Activated CD4-positive, alpha-beta T cell treated with anti-CD3 and anti-CD28 coated beads, Interleukin-10, Interleukin-2, amounts not matched to agents 100 ng/mL and 50 ng/mL, durations not matched to agents 16 hours and 8 hours (primary cell): Measurements from ENCODE around the gene CCSER1.

Source experiments
- DNase-seq: peaks from one replicate; pipeline ENCODE4 v3.0.0-alpha.2; 2020

The CCSER1 gene

DNA sequence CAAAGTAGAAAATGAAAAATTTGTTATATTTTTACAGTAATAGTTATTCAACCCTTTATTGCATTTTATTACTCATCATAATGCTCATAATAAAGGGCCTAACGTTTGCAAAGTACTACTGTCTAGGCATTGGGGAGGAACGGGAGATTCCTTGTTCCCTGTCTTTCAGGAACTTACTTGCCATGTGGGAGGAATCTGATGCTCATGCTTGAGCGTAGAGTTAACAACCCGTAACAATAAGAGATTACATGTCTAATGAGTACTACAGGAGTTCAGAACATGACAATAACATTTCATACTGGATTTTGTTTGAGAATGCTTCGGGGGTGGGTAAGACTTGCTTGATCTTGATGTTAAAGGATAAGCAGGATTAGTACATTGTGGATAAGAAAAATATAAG, 2.9 kb downstream of the CCSER1 start:
- no peak for DNase-seq

DNA sequence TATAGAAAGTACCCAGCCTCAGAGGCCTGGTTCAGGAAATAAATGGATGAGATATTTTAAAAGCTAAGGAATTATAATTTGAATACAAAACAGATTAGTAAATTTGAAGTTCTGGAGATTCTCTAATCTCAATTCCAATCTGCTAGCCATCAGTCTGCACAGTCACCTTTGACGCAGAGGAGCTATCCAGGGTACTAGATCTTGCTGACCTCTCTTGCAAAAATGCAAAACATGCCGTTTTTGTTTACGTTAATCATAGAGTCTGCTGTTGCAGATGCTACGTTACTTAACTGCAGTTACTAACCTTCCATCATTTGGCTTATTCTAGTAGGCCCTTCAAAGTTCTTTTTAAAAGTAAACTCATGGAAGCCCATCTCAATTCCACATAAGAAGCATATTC, 10.4 kb downstream of the CCSER1 start:
- no peak for DNase-seq

DNA sequence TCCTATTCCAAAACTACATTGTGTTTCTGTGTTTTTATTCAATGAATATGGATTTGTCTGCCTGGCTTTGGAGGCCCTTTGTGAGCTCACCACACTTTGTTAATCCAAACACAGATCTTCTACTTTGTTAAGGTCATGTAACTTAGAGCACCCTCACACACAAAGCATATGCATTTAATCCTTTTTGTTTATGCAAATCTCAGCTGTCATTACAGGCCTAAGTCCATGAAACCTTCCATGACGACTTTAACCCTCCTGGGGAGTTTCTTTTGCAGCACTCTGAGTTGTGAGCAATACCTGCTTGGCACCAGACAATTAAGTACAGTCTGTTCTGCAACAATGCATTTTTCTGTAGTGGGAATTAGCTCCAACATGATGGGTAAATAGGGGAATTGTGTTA, 14.9 kb downstream of the CCSER1 start:
- no peak for DNase-seq

DNA sequence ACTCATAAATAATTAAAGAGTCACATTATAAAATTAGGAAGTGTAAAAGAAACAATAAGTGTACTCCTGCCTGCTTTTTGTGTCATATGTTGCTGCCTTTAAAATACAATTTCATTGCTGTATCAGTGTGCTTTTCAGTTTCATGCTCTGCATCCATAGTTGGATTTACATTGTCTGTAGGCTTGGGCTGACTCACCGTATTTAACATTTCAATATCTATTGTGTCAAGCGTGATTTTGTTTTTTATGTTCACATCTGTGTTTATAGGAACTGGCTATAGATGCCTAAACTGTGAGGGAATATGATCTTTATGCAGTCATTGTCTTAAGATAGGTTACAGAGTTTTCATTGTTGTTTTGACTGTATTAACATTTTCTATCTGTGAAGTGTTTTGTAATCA, 18.1 kb downstream of the CCSER1 start:
- no peak for DNase-seq

DNA sequence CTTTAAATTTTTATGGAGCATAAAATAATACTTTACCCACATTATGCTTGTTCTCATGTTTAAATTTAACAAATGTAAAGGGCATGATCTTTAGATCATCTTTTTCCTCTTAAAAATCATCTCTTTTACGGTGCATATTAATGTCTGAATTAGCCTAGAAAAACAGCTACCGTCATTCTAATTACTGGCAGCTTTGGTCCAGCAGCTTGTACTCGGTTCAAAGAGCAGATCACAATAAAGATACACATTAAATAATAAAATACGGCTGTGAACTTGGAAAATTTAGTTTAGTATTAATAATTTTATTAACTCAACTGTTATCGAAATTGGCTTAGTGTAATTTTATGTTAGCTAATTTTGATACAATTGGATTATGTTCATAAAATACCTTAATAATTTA, 19.1 kb downstream of the CCSER1 start:
- no peak for DNase-seq

DNA sequence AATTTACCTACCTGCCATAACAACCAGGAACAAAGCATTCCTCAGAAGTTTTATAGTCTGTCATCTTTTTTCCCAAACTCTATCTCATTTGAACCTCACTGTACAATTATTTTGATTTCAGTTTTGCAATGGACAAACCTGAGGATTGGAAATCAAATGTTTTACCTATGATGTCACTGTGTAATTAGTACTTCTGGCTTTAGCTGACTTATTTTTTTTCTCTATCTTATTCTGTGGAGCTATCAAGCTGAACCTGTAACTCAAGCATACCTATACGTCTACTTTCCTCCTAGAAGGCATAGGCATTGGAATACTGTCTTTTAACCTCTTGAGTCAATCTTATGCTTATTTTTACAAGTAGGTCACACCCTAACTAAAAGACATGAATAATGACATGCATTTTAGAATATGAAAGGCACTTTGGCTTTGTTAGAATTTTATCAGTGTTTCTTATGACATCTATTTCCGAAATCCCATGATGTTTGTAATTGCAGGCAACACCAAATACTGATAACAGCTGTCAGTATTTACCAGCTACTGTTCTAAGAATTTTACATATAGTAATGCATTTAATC, 21.5 kb downstream of the CCSER1 start:
- no peak for DNase-seq

DNA sequence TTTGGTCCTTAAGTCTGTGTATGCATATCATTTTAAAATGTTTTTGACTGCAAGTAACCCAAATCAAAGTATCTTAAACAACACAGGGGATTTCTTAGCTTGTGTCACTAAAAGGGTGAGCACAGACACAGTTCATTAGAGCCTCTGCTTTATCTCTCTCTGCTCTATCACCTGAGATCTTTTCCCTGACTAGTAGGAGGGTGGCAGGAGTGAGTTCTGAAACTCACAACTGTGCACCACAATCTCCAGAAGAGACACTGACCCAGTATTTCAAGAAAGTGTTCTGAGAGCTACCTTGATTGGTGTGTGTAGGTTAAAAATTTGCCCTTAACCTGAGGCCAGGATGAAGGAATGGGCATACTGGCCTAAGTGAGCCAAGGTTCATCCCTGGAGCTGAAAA, 24.8 kb downstream of the CCSER1 start:
- no peak for DNase-seq

DNA sequence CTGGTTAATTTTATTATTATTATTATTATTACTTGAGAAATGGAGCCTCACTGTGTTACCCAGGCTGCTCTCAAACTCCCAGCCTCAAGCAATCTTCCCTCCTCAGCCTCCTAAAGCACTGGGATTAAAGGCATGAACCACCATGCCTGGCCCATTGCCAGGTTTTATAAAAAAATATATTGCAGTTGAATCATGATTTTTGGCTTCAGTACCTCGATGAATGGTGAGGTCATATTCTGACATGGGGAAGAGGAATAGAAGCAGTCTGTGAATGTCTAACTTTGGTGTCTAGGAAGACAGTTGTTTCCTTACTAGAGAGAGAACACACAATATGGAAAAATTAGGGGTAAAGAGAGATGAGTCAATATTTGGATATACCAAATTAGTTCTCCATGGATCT, 32.0 kb downstream of the CCSER1 start:
- no peak for DNase-seq

DNA sequence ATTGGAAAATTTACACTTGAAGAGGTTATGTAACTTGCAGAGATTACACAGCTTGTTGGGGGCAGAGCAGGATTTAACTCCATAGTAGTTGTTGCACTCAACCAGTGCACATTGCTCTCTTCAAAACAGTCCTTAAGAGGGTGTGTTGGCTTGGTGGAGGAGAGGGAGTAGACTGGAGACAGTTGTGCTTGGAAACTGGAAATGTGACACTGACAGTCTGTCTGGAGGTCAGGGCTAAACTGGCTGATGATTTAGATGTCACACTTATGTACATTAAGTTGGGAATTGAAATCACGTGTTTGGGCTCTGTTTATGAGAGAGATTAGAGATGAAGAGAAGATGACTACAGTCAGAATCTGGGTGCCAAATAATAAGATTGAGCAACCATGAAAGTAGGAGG, 32.9 kb downstream of the CCSER1 start:
- DNase-seq: no peak

DNA sequence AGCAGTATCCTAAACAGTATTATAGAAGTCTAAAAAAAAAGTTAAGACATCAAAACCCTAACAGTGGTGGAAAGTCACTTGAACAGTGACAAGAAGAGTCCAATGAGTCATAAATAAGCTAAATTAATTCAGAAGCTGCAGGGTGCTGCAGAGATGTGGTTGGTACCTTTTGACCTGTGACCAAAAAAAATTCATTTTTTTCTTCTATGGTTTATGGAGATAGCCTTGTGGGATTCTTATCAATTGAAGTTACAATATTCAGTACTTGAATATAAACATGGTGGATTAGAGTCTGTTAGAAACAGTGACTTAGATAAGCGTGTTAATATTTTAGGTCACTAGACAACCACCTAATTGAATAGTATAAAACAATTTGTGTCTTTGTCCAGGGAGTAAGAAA, 35.4 kb downstream of the CCSER1 start:
- DNase-seq: no peak

DNA sequence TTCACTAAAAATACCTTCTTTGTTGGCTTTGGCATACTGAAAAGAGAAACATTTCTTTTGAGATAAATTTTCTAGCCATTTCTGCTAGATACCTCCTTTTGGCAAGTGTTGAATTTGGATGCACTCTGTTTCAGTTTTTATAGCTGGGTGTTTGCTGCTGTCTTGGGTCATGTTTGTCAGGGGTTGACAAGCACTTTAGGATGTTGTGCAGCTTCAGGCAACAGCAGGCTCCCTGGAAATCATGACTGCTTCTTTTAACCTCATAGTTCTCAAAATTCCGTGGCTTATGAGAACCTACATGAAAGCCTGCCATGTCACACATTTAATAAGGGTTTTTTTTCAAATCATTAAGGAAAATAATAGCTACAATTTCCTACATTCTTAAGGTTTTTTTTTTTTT, 36.7 kb downstream of the CCSER1 start:
- DNase-seq: no peak

DNA sequence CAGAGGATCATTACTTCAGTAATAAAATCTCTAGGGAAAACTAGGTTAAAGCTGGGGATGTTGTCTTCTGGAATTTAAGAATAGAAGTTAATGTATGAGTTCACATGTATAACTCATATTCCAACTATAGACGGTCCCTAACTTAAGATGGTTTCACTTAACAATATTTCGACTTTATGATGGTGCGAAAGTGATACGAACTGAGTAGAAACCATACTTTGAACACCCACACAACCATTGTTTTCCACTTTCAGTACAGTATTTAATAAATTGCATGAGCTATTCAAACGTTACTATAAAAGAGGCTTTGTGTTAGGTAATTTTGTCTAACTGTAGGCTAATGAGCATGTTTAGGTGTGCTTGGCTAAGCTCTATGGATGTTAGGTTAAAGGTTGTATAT, 38.7 kb downstream of the CCSER1 start:
- peak; percentile 2 for DNase-seq

DNA sequence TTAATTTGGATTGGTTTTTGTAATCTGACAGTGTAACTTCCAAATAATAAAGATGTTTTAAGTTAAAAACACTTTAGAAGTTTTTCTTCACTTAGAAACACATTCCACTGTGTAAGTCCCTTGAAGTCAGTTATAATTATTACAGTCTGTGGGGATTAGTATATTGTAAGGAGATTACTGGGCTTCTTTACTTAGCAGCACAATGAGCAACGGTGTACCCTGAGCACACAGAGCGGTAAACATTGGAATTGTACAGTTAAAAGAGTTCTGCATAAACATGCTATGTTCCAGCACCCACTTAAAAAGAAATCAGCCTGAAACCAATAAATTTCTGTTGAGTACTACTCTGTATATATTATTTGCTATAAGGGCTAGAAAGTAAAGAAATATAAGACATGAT, 44.3 kb downstream of the CCSER1 start:
- DNase-seq: no peak

DNA sequence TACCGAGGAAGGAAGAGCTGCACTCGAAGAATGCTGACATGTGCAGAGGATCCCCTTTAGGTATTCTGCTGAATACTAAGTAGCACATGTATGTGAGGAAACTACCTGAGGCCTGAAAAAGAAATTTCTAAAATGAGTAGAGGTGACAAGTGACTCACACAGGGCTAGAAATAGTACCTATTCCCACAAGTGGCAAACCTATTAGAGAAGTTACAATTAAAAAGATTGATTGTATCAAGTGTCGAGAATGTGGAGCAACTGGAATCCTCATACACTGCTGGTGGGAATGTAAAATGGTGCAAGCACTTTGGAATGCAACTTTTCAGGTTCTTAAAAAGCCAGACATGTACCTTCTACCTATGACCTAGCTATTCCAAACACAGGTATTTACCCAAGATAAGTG, 47.4 kb downstream of the CCSER1 start:
- no peak for DNase-seq

DNA sequence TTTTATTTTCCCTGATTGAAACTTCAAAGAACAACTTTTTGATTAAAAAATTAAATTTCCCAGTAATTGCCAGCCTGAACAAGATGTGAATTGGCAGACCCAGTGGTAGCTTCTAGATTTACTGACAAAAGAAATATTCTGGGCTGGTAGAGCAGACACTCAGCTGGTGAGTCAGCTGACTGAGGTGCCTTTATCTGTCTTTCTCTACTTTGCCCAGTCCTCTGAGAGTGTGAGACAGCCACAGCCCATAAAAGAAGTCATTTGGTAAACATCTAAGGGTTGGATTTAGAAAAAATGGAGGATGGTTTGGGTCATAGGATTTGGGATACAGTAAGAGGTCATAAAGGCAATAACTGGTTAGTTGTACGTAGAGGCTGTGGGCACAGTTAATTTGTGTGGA, 54.5 kb downstream of the CCSER1 start:
- DNase-seq: no peak

DNA sequence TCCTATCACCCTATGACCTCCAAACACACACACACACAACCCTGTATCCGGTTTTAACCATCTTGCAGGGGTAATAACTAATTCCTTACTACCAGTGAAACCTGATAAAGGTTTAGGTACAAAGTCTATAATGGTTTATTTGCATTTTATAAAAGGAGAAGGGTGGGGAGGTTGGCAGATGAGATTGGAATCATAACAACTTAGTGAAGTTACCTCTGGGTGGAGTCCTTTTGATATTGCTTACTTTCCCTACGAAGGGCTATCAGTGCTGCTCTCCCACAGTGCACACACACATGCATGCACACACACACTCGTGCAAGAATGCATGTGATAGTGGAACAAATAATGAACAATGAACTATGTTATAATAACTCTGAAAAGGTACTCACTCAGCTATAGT, 56.1 kb downstream of the CCSER1 start:
- DNase-seq: no peak

DNA sequence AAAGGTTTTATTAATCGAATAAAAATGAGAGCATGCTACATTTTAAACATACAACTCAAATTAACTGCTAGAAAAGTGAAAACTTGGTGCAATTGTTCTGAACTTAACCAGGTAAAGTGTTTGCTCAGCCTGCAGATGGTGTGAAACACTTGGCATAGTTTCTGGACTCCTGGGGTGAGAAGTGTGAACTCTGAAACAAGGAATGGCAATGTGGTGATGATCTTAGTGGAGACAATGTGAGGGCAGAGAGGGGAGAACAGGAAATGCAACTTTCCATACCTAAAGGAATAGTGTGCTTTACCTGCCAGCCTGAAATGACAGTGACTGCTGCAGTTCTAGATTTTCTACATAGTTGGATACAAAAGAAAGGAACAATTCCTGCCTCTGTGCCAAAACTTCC, 57.4 kb downstream of the CCSER1 start:
- no peak for DNase-seq

DNA sequence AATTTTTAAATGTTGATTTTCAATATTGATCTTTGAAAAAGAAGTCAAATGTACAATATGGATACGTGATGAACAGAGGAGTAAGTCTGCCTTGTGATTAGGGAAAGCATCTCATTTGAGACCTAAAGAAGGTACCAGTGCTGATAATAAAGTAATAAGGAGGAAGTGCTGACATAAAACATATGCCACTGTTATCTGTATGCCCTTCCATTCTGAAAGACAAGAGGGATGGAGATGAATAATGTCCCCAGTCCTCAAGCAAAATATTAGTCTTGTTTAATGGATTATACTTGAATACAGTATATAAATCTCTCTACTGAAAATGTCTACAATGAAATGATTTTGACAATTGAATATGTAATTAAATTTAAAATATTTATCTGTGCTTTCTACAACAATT, 58.2 kb downstream of the CCSER1 start:
- DNase-seq: no peak

DNA sequence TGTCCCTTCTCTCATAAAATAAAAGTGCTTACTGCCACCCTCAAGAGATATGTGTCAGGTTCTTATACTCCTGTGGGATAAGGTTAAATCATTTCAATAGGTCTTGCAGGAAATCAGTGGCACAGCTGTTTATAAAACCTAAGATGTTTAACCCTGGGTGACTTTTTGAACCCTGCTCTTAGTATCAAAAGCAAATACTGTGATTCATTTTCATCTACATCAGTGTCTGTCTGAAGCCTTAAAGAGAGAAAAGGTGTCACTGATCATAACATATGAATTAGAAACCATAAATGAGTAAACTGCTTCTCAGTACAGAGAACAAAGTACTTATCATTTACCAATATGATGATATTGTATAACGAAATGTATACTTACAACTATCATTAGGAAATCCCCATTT, 59.0 kb downstream of the CCSER1 start:
- no peak for DNase-seq

DNA sequence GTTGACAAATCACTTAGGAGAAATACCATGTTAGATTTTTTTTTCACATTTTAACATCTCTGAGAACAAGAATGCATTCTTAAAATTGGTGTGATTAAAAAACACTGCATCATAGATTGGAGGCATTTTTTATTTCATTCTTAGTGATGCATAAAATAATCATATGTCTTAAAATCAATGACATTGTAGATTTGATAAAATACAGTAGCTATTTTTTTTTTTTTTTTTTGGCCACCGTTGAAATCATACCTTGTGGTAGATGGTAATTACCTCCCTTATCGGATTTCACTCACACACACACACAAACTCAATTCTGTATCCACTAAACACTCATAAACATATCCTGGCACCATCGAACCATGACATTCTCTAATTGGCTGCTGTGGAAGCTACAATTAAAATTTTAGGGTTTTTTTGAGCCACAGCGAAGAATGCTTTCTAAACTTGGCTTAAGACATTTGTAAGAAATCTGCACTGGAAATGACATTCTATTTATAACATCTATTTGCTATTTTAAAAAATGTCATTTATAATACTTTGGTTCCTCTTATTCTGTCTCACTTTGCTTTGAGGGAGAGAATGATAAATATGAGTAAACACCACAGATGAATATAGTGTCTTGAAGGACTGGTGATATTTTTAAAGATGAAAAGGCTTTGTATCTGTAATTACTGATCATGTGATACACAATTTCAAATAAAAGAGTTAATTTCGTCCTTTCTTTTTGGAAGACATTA, 60.1 kb downstream of the CCSER1 start:
- no peak for DNase-seq

DNA sequence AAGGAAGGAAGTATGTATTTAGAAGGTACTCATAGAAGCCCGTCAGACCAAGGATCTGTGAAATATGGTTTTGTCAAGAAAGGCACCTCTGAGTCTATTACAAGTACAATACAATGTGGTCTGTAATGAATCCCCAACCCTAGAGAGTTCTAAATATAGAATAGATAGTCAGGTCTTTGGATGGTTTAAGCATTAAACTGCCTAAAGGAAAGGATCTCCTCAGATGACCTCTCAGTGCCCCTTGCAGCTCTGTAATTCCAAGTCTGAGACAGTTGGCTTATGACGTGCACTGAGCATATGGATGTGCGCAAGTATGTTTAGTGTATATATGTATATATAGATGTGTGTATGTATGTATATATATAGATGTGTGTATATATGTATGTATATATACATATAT, 62.0 kb downstream of the CCSER1 start:
- DNase-seq: no peak

DNA sequence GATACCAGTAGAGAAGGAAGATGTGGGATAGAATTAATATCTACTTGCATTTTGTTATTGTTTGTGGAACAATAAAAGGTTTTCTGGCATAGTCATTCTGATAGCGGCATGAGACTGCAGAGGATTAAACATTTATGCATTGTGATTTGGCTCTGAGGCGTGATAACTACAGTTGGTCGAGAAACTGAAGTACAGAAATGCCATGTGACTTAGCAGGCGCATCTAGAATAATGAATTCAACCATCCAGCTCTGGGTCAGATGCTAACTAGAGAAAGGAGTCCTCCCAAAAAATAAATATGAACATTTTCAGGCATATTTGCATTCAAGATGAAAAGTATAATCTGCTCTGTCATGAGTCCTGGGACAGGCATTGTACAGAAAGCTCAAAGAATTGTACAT, 62.8 kb downstream of the CCSER1 start:
- DNase-seq: no peak

DNA sequence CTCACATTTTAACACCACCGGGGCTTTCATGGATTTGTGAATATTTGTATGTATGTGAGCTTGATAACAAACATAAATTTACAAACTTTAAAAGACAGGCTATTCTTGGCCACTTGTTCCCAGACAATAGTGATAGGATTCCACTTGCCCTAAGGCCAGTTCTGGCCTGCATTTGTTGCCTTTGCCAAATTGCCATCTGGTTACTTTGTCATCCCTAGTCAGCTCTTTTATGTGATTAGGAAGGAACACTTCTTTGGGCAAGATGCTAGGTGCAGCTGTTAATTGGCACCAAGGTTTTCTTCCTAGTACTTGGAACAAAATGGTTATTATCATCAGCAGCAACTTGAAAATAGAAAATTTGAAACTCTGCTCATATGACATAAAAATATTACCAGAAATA, 63.3 kb downstream of the CCSER1 start:
- no peak for DNase-seq

DNA sequence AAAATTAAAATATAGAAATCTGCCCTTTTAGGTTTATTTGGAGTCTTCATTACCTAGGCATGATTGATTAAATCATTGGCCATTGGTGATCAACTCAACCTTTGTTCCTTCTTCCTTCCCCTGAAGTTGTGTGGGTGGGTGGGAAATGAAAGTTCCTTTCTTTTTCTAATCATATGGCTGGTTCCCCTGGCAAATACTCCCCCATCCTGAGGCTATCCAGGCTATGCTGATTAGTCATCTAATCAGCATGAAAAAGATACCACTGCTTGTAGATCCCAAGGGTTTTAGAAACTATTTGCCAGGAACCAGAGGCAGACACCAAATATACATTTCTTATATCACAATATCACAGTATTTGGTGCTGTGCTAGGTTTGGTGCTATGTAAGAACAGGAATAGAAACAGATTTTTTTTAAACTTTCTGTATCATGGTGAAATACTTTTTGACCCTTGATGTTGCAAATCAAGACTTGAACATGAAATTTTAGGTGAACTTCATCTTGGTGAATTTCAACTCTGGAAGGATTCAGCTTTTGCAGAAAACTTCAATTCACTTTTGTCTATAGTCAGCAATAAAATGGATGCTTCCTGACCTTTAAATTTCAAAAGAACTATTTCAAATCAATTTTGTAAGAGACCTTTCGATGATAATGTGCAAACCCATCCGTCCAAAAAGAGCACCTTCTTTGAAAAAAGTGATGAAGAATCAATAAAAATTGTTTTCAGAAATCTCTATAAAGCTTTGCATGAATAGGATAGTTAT, 71.1 kb downstream of the CCSER1 start:
- DNase-seq: no peak
